UCSD-AML1 (cell line): Measurements from ENCODE around the gene ABI3BP.
"Not testable (repeated sequence)": the region's sequence is repeated elsewhere in the genome, so short reads cannot be mapped to it uniquely, and the experiment has no call there.

ENCODE experiments used
- DNase-seq: peaks from one replicate; lab custom pipeline; 2025; ENCODE audit not compliant: unreplicated experiment; lab: John Stamatoyannopoulos, UW

Gene ABI3BP, protein sequence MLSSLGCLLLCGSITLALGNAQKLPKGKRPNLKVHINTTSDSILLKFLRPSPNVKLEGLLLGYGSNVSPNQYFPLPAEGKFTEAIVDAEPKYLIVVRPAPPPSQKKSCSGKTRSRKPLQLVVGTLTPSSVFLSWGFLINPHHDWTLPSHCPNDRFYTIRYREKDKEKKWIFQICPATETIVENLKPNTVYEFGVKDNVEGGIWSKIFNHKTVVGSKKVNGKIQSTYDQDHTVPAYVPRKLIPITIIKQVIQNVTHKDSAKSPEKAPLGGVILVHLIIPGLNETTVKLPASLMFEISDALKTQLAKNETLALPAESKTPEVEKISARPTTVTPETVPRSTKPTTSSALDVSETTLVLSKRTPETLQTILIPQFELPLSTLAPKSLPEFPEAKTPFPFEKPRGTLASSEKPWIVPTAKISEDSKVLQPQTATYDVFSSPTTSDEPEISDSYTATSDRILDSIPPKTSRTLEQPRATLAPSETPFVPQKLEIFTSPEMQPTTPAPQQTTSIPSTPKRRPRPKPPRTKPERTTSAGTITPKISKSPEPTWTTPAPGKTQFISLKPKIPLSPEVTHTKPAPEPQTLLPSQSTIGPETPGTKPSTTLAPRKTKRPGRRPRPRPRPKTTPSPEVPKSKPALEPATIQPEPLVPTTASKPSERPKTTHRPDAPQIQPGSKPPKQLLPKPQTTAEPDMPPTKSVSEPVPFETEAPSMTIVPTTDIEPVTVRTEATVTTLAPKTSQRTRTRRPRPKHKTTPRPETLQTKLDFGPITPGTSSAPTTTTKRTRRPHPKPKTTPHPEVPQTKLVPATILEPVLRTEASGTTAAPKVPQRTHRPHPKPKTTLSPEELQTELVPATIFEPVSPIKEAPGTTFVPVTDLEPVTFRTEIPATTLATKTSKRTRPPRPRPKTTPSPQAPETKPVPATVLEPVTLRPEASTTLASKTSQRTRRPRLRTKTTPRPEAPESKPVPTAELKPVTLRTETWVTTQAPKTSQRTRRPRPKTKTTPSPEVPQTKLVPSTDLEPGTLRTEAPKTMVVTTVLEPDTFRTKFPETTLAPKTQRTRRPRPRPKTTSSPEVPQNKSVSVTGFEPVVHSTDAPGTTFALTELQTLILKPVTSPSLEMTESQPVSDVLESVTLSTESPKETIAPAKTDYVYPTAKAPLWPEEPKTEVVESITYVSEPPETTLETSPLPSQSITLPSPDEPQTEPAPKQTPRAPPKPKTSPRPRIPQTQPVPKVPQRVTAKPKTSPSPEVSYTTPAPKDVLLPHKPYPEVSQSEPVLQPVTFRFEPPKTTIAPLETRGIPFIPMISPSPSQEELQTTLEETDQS (N-terminal part only)

DNA sequence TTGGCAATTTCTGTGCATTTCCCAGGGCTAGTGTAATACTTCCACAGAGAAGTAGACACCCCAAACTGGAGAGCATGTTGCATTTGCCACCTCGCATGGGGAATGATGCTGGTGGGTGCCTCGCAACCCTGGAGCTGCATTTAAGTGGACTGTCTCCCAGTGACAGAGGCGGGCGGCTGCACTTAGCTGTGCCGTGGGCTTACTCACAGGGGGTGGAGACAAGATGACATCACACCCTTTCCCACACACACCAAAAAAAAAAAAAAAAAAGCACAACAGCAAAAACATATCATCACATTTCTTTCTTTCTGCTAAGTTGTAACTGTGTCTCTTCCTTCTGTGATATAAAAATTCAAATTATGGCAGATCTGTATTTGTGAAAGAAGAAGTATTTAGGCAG lies at the start of gene ABI3BP:
ABI3BP (minus strand) TSS at position 113 of the 400 bp plus-strand sequence; CDS start at position 76, 37 bp downstream.
- DNase-seq: no peak

DNA sequence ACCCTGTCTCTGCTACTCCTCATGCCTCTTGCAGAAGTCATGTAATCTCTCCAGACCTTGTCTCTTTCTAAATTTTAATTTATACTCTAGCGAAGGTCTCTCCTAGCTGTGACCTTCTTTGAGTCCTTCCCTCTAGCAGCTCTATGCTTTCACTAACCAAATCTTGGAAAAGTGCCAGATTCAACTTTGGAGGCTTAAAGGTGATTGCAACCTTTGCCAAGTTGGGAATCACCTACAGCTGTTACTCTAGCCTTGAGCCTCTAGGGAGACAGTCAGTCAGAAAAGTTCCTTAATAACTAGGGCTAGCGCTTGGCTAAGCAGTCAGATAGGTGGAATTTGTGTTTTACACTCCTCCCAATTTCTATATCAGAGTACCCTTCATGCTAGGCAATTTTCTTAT lies 46.1 kb upstream of the ABI3BP start:
- DNase-seq: no peak

DNA sequence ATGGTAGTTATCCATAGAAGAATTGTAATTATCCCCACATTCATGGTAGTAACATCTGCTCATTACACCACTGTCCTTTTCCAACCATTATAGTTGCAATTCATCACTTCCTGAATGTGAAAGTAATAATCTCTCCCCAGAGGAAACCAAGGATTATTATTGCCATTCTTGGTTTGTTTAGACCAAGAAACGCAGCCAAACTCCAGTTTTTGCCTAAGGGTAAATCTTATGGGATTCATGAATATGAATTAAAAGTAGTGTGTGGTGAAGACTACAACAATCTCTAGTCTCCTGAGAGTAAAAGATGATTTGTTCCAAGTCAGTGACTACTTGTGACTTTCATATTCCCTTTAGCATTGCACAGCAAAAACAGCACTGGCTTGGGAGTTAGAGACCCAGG lies 45.7 kb upstream of the ABI3BP start:
- DNase-seq: no peak

DNA sequence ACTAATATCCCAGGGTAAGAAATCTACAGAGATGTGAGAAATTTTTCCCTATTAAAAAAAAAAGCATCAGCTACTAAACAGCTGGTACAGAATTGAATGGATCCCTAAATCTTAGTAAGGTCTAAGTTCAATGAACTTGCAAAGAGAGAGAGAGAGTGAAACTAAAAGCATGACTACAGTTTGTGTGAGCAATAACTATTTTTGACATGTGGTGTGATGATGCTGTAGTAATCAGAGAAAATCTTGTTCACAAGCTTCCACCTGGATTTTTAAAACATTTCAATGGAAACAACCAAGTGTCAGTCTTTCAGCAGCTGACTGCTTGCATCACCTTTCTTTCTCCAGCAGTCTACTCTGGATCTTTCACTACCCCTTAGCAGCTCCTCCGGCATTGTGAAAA lies 45.2 kb upstream of the ABI3BP start:
- no peak for DNase-seq

DNA sequence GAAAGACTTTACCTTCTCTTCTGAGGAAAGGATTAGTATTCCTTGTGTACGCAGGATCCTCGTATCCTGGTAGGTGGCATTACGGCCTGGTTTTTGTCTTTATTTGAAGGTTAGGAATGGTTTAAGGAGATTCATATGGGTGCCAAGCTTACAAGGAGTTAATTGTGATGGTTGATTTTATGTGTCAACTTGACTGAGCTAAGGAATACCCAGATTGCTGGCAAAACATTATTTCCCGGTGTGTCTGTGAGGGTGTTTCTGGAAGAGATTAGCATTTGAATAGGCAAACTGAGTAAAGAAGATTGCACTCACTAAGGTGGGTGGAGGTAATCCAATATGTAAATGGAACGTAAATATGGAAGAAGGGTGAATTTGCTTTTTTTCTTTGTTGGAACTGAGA lies 44.4 kb upstream of the ABI3BP start:
- DNase-seq: no peak

DNA sequence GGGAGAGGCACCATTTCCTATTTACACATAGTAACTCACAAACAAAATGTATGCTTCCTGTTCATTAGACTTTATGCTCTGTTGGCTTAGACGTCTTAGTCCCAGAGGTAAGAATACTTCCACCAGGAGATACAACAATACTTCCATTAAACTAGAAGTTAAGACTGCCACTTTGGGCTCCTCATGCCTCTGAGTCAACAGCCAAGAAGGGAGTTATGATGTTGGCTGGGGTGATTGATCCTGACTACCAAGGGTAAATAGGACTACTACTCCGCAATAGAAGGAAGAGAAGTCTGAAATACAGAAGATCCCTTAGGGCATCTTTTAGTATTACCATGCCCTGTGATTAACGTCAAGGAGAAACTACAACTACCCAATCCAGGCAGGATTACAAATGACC lies 43.5 kb upstream of the ABI3BP start:
- DNase-seq: no peak

DNA sequence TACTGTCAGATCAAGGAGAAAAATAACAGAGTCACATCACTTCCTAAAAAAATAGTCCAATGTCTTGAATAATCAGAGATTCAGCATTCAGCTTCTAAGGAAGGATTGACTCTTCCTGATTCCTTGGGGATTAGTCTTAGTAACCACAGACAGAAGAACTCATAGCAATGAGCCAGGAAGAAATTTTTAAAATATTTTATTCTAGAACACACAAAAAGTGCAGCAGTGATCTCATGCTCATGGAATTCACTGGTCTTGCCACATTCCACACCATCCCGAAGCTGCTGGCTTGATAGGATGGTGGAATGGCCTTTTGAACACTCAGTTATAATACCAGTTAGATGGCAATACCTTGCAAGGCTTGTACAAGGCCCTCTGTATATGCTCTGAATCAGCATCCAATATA lies 43.0 kb upstream of the ABI3BP start:
- DNase-seq: no peak

DNA sequence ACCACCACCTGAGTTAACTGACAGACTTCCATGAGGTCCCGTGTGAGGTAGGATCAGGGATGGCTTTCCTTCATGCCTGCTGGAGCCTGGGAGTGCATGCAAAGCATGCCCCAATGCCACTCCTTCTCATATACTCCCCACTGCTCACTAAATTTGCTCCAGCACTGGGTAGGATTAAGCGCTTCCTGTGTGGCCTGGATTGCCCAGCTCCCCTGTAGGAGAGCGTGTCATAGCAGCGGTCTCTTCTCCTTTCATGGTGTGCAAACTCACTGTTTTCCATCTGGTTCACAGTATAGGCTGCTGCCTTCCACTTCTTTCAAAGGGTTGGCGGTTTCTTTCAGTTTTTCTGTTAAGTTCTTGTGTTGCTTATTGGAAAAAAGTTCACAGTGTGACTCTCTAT lies 34.1 kb upstream of the ABI3BP start:
- DNase-seq: no peak

DNA sequence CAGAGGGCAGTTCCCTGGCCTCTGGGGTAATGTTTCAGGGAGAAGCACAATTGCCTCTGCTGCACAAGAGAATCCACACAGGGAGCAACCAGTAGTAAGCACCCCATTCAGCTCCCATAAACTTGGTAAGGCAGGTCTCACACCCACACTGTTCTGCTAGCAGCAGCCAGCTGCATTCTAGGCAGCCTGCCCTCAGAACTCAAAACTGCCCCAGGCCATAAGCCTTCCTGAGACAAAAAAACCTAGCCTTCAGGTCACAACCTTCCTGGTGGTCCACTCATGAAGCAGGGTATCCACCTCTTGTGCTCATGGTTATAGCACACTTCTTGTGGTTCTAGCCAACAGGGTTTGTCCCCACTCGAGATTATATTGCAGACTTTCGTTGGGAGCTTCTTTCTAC lies 33.7 kb upstream of the ABI3BP start:
- DNase-seq: no peak

DNA sequence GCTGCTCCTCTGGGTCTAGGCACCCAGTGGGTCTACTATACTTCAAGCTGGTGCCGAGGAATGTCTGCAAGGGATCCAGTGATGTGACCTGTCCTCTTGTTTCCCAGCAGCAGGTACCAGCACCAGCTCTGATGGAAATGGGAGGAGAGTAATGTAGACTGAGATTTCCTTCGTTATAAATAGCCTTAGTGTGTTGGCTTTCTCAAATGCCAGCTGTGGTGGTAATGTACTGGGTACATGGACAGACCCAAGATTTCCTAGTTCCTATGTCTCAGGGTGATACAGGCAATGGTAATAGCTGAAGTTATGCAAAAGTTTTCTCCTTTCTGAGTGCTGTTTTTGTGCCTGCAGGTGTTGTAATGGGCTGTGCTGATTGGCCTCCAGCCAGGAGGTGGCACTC lies 33.0 kb upstream of the ABI3BP start:
- no peak for DNase-seq

DNA sequence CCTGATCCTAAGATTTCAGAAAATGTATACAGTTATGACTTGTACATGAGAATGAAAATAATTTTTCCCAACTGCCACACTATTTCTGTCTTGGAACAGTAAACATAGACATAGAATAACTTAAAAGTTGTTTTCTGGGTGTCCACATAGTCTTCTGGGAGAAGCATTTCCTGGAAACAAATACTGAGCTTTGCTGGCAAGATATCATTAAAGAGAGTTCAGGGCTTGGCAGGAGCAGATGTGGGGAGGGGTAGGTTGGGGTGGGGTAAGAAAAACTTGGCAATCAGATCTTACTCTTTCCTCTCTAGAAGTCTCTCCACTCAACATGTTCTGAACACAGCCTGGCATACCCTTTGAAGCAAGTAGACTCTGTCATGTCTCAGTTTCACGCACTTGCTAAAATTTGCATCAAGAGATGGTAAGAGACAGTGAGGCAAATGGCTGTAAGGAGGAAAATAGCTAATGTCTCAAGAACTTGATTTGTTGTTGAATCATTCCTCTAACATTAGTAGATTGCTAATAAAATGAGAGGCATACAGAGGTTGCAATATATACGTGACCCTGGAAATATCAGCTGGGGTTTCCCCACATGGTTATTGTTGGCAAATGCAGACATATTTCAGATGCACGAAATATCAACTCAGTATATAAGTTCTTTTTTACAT lies 27.3 kb upstream of the ABI3BP start:
- DNase-seq: no peak

DNA sequence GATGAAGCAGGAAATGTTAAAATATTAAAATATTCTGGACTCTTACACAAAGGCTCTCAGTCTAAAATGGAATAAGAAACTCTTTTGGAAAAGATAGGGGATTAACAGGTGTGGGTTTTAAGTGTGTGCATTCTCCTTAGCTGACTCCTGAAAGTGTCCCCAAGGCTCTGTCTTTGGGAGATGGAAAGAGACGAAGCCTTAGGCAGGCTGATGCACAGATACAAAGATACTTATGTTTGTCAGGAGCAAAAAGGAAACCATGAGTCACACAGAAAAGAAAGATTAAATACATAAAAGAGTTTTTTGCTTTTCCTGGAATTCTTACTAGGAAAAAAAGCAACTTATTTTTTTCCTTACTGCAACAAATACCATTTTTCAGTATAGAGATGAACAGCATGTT lies 23.8 kb upstream of the ABI3BP start:
- DNase-seq: no peak

DNA sequence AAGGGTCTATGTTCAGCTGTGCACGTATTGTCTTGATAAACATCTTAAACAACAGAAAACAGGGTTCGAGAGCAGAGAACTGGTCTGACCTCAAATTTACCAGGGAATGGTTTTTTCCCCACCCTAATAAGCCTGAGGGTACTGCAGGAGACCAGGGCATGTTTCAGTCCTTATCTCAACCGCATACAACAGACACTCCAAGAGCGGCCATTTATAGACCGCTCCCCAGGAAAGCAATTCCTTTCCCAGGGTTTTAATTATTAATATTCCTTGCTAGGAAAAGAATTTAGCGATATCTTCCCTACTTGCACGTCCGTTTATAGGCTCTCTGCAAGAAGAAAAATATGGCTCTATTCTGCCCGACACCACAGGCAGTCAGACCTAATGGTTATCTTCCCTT lies 19.1 kb upstream of the ABI3BP start:
- not testable (repeated sequence) for DNase-seq

DNA sequence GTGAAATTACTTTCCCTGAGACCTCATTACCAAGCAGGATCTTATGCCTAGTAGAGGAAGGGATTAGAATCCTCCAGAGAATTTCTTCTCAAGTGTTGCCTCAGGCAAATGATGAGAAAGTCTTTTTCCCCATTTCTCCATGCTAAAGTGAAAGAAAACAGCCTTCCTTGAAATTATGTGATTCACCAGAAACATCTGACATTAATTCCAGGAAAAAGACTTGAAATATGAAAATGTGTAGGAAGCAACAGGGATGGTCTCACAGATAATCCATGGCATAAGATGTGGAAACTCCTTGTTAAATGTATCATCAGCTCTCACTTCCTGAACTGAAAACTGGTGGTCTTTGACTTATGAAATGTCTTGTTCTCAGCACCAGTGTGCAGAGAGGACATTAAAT lies 17.9 kb upstream of the ABI3BP start:
- no peak for DNase-seq

DNA sequence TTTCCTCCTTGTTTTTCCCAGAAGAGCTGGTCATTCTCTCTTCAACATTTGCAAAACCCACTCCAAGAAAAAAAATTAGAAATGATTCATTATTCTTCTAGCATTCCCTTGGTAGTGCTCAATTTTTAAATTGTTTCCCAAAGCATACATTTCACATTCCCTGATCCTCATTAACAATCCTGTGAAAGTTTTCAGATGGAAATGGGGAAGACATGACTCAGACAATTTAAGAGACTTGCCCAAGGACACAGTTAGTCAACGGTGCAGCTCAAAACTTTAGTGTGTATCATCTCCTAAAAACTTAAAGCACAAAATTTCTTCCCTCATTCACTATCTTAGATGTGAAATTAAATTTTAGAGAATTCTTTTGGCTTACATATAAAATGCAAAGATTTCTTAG lies 17.1 kb upstream of the ABI3BP start:
- DNase-seq: no peak

DNA sequence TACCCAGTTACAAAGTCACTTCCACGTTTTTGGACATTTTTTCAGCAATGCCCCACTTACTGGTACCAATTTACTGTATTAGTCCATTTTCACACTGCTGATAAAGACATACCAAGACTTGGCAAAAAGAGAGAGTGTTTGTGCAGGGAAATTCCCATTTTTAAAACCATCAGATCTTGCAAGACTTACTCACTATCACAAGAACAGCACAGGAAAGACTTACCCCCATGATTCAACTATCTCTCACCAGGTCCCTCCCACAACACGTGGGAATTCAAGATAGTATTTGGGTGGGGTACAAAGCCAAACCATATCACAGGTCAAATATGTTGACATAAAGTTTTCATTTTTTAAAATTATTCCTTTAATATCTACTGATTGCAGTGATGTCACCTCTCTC lies 16.2 kb upstream of the ABI3BP start:
- DNase-seq: no peak

DNA sequence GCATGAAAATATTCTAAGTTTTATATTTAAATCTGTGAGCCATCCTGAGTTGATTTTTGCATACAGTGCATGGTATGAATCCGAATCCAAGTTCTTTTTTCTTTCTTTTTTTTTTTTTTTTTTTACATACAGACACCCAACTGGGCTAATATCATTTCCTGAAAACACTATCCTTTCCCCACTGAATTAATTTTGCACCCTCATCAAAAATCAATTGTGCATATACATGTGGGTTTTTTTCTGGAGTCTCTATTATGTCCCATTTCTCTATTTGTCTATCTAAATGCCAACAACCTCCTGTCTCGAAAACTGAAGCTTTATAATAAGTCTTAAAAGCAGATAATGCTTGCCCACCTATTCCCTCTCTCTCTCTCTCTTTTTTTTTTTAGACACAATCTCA lies 5.9 kb upstream of the ABI3BP start:
- no peak for DNase-seq

DNA sequence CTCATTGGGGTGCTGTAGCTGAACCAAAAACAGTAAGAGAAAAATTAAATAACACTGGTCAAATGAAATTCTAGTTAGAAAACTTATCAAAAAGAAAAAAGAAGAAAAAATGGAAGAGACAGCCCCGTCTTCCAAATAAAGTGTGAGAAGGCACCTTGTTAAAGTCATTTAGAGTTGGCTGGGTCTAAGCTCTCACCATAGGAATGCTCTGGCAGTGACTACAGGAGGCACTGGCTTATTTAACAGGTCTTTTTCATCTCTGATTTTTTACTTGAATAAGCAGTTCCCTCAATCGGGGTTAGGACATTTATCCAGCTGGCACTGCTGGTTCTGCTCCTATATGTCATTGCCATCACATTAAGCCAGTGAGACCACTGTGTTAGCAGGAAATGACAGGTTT lies 1.6 kb upstream of the ABI3BP start:
- no peak for DNase-seq

DNA sequence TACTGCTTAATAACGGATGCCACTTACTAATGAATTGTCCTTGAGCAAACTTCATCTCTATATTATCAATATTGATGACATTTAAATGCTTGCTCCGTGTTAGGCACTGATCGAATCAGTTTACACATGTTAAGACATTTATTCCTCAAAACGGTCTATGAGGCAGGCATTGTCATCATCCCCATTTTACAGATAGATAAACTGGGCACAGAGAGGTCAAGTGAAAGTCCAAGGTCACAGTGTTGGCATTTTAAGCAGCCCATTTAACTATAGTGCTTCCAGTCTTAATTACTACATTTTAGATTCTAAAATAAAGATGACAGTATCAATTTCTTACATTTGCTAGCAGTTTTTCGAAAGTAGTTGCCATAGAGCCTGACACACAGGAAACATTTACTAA lies 966 bp upstream of the ABI3BP start:
- no peak for DNase-seq

DNA sequence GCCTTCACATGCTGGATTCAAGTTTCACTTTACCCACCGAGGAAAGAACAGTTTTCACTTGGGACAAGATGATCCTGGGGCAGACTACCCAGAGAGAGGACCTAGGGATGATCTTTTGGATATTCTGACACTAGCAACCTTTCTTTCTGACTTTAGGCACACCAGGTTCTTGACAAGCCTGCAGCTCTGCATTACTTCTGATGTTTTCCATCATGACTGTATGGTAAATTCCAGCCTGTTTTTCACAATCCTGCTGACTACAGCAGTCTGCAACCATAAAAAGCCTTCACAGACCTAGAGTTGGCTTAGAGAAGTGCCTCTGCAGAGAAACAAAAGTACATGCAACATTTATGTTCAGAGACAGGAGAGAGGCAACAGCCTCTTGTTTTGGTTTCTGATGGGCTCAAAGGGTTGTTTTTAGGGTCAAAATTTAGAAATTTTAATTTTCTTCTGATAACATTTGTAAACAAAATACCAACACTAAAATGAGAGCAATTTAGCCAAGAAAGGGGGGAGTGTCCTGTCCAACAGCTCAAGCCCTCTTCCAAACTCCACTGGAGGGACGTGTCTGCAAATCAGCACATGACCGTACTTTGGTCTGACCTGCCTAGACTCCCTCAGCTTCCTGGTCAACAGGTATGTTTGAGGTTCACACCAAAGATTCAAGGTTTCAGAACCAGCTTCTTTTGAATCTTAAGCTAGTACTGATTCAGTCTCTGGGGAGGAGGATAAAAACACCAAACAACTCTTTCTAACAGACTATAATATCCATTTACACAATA lies 799 bp downstream of the ABI3BP start:
- no peak for DNase-seq
